ENCODE data around the gene CSNK1D. TPM values are rescaled to one million over a fixed set of nuclear protein-coding genes. Genes with fewer than 3 reads are reported as not detected.

The CSNK1D gene
- total and polyA plus RNA-seq, 2 experiments from 2014 or later, result 55.3 to 66.4 TPM

DNA sequence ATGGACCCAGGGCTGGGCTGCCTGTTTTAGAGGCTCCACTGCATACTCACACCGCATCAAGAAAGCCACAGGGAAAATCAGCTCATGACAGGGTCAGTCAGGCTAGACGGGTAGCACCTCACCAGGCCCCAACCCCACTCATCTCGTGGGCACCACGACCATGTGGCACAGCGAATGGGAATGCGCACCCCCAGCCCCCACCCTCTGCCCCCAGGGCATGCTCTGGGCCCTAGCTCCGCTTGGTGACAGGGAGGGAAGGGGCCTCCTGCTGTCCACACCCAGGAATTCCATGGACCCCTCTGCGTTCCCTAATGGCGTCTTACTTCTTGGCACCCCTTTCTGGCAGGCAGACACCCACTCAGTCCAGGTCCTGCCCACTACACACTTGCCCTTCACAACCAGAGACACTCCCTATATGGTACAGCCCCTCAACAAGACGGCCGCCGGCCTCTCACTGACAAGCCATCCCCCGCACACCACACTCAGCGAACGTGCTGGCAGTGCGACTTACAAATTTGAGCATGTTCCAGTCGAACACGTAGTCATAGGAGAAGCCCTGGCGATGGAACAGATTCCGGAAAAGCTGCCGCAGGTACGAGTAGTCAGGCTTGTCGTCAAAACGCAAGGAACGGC is 22.5 kb downstream of the CSNK1D start:
- H3K4me3 ChIP-seq, result no peak overlapping the region
- peaks cover 47% of the 10 kb centered on the region for H4K20me1 ChIP-seq (replicated peaks; ENCODE audit: insufficient read depth)
- no peak for ATAC-seq
- no peaks in the 10 kb centered on the region for H3K4me1 ChIP-seq (ENCODE audit: insufficient read depth)
- H3K36me3 ChIP-seq (ENCODE audit: insufficient read depth), result peaks cover 52% of the 10 kb centered on the region
- no peak overlapping the region for H3K27ac Mint-ChIP-seq
- H3K27me3 Mint-ChIP-seq (ENCODE audit: insufficient read depth, low read depth, poor library complexity), result peaks cover 11% of the 10 kb centered on the region
- no peak for DNase-seq (ENCODE audit: low spot score)
- H3K9me3 Mint-ChIP-seq, result peaks cover 7% of the 10 kb centered on the region; the same call in 2 of the 3 replicates
- peaks cover 81% of the 10 kb centered on the region for H3K36me3 Mint-ChIP-seq (ENCODE audit: low read depth)
- H3F3A ChIP-seq (replicated peaks; ENCODE audit: low read depth), result peaks cover 7% of the 10 kb centered on the region
- no peak overlapping the region for H3K27ac ChIP-seq (ENCODE audit: low read depth)
- peaks cover 50% of the 10 kb centered on the region for H3K79me2 ChIP-seq (replicated peaks; ENCODE audit: insufficient read depth)
- H2AFZ ChIP-seq, result no peak overlapping the region
- no peak for TF ChIP-seq STAT1 (IDR thresholded peaks at IDR 0.05; ENCODE audit: unreplicated experiment)
- TF ChIP-seq, protein P1, sequence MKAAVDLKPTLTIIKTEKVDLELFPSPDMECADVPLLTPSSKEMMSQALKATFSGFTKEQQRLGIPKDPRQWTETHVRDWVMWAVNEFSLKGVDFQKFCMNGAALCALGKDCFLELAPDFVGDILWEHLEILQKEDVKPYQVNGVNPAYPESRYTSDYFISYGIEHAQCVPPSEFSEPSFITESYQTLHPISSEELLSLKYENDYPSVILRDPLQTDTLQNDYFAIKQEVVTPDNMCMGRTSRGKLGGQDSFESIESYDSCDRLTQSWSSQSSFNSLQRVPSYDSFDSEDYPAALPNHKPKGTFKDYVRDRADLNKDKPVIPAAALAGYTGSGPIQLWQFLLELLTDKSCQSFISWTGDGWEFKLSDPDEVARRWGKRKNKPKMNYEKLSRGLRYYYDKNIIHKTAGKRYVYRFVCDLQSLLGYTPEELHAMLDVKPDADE (IDR thresholded peaks at IDR 0.05), result no peak
- H3K4me1 Mint-ChIP-seq, result no peaks in the 10 kb centered on the region; the same call in 2 of the 3 replicates
- no peaks in the 10 kb centered on the region for H3K9me2 ChIP-seq (ENCODE audit: insufficient read depth)
- H3K4me2 ChIP-seq, result no peak overlapping the region
- H3K4me3 Mint-ChIP-seq, result no peak overlapping the region
- no peaks in the 10 kb centered on the region for H3K27me3 ChIP-seq (ENCODE audit: insufficient read depth)

DNA sequence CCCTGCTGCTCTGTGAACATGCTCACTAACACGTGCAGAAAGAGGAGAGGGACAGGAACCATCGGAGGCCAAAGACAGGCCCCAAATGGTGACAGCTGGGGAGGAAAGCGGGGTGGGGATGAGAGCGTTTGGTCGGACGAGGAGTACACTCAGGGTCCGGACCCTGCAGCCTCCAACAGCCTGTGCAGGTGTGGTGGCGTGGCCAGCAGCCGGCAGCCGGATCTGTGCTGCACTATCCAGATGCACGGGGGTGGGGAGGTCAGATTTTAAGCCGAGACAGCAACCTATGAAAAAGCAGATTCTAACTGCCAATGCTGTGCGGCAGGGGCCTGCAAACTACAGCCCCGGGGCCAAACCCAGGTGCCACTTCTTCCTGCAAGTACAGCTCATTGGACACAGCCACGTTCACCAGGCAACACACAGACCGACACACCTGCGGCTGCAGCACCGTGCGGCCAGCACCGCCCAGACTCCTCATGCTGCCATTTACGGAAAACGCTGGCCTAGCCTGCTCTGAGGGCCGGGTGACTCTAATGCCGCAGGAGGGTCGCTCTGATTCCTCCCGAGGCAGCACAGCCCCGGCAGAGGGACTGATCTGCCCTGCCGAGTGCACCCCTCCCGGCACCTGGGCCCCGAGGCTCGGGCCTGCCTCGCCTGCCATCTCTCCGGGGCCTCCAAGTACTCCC is 23.5 kb downstream of the CSNK1D start:
- no peak overlapping the region for H3K27ac ChIP-seq (ENCODE audit: low read depth)
- H3K4me3 ChIP-seq, result no peak overlapping the region
- no peaks in the 10 kb centered on the region for H3K4me1 ChIP-seq (ENCODE audit: insufficient read depth)
- H3K9me3 Mint-ChIP-seq, result 0 out of 3 replicates have a peak, but pooled peaks cover 3% of the 10 kb centered on the region
- no peaks in the 10 kb centered on the region for H3K27me3 ChIP-seq (ENCODE audit: insufficient read depth)
- peaks cover 39% of the 10 kb centered on the region for H4K20me1 ChIP-seq (replicated peaks; ENCODE audit: insufficient read depth)
- H2AFZ ChIP-seq, result no peak overlapping the region
- peaks cover 44% of the 10 kb centered on the region for H3K79me2 ChIP-seq (replicated peaks; ENCODE audit: insufficient read depth)
- H3K36me3 Mint-ChIP-seq (ENCODE audit: low read depth), result peaks cover 80% of the 10 kb centered on the region
- no peaks in the 10 kb centered on the region; the same call in 2 of the 3 replicates for H3K4me1 Mint-ChIP-seq
- H3K27me3 Mint-ChIP-seq (ENCODE audit: insufficient read depth, low read depth, poor library complexity), result peaks cover 7% of the 10 kb centered on the region
- ATAC-seq (no peak), DNase-seq (ENCODE audit: low spot score) (no peak)
- no peaks in the 10 kb centered on the region for H3K9me2 ChIP-seq (ENCODE audit: insufficient read depth)
- H3K4me2 ChIP-seq, result no peak overlapping the region
- H3K36me3 ChIP-seq (ENCODE audit: insufficient read depth), result peaks cover 45% of the 10 kb centered on the region
- peaks cover 4% of the 10 kb centered on the region; the same call in 1 of the 2 replicates for H3F3A ChIP-seq (replicated peaks; ENCODE audit: low read depth)
- no peak overlapping the region for H3K4me3 Mint-ChIP-seq
- no peak overlapping the region for H3K27ac Mint-ChIP-seq
- TF ChIP-seq EZH2phosphoT487 (IDR thresholded peaks at IDR 0.05; ENCODE audit: unreplicated experiment) (no peak), CREB1 (CRISPR knock-in tag; IDR thresholded peaks at IDR 0.05; ENCODE audit: low read depth) (no peak), JUNB (IDR thresholded peaks at IDR 0.05; ENCODE audit: unreplicated experiment) (no peak), NANOG (IDR thresholded peaks at IDR 0.05; ENCODE audit: borderline replicate concordance) (no peak), ZNF114 (CRISPR knock-in tag; IDR thresholded peaks at IDR 0.05) (no peak)
- TF ChIP-seq, protein P2, sequence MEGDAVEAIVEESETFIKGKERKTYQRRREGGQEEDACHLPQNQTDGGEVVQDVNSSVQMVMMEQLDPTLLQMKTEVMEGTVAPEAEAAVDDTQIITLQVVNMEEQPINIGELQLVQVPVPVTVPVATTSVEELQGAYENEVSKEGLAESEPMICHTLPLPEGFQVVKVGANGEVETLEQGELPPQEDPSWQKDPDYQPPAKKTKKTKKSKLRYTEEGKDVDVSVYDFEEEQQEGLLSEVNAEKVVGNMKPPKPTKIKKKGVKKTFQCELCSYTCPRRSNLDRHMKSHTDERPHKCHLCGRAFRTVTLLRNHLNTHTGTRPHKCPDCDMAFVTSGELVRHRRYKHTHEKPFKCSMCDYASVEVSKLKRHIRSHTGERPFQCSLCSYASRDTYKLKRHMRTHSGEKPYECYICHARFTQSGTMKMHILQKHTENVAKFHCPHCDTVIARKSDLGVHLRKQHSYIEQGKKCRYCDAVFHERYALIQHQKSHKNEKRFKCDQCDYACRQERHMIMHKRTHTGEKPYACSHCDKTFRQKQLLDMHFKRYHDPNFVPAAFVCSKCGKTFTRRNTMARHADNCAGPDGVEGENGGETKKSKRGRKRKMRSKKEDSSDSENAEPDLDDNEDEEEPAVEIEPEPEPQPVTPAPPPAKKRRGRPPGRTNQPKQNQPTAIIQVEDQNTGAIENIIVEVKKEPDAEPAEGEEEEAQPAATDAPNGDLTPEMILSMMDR (conservative IDR thresholded peaks at IDR 0.05; ENCODE audit: low read depth in 2 of 2), result no peak
- TF ChIP-seq, protein P3, sequence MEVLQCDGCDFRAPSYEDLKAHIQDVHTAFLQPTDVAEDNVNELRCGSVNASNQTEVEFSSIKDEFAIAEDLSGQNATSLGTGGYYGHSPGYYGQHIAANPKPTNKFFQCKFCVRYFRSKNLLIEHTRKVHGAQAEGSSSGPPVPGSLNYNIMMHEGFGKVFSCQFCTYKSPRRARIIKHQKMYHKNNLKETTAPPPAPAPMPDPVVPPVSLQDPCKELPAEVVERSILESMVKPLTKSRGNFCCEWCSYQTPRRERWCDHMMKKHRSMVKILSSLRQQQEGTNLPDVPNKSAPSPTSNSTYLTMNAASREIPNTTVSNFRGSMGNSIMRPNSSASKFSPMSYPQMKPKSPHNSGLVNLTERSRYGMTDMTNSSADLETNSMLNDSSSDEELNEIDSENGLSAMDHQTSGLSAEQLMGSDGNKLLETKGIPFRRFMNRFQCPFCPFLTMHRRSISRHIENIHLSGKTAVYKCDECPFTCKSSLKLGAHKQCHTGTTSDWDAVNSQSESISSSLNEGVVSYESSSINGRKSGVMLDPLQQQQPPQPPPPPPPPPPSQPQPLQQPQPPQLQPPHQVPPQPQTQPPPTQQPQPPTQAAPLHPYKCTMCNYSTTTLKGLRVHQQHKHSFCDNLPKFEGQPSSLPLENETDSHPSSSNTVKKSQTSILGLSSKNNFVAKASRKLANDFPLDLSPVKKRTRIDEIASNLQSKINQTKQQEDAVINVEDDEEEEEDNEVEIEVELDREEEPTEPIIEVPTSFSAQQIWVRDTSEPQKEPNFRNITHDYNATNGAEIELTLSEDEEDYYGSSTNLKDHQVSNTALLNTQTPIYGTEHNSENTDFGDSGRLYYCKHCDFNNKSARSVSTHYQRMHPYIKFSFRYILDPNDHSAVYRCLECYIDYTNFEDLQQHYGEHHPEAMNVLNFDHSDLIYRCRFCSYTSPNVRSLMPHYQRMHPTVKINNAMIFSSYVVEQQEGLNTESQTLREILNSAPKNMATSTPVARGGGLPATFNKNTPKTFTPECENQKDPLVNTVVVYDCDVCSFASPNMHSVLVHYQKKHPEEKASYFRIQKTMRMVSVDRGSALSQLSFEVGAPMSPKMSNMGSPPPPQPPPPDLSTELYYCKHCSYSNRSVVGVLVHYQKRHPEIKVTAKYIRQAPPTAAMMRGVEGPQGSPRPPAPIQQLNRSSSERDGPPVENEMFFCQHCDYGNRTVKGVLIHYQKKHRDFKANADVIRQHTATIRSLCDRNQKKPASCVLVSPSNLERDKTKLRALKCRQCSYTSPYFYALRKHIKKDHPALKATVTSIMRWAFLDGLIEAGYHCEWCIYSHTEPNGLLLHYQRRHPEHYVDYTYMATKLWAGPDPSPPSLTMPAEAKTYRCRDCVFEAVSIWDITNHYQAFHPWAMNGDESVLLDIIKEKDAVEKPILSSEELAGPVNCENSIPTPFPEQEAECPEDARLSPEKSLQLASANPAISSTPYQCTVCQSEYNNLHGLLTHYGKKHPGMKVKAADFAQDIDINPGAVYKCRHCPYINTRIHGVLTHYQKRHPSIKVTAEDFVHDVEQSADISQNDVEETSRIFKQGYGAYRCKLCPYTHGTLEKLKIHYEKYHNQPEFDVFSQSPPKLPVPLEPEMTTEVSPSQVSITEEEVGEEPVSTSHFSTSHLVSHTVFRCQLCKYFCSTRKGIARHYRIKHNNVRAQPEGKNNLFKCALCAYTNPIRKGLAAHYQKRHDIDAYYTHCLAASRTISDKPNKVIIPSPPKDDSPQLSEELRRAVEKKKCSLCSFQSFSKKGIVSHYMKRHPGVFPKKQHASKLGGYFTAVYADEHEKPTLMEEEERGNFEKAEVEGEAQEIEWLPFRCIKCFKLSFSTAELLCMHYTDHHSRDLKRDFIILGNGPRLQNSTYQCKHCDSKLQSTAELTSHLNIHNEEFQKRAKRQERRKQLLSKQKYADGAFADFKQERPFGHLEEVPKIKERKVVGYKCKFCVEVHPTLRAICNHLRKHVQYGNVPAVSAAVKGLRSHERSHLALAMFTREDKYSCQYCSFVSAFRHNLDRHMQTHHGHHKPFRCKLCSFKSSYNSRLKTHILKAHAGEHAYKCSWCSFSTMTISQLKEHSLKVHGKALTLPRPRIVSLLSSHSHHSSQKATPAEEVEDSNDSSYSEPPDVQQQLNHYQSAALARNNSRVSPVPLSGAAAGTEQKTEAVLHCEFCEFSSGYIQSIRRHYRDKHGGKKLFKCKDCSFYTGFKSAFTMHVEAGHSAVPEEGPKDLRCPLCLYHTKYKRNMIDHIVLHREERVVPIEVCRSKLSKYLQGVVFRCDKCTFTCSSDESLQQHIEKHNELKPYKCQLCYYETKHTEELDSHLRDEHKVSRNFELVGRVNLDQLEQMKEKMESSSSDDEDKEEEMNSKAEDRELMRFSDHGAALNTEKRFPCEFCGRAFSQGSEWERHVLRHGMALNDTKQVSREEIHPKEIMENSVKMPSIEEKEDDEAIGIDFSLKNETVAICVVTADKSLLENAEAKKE (CRISPR knock-in tag; IDR thresholded peaks at IDR 0.05), result no peak
- TF ChIP-seq, protein P1 (IDR thresholded peaks at IDR 0.05), result no peak
